AG09309 (cell line): ENCODE results near the gene COL28A1.

Source experiments
- DNase-seq: peaks from one replicate; pipeline ENCODE4 v3.0.0-alpha.2; 2010; ENCODE audit warnings: low read depth
- H3K4me3 ChIP-seq: 2 replicates; pipeline ENCODE4 v1.5.1; 2011; ENCODE audit warnings: mild to moderate bottlenecking, low read depth, low read length, moderate library complexity; ENCODE audit not compliant: control insufficient read depth
- TF ChIP-seq, protein P1 (sequence below): IDR thresholded peaks from 2 replicates; pipeline ENCODE4 v1.5.1; 2011; ENCODE audit warnings: mild to moderate bottlenecking, low read depth, low read length, inconsistent platforms; ENCODE audit not compliant: insufficient read depth, control insufficient read depth; ENCODE audit errors: missing control alignments

The COL28A1 gene

GRCh38 chr7:7349156-7349555 lies 186.5 kb downstream of the COL28A1 start:
- H3K4me3 ChIP-seq: no peak overlapping the region
- DNase-seq: no peak
- TF ChIP-seq, protein P1, sequence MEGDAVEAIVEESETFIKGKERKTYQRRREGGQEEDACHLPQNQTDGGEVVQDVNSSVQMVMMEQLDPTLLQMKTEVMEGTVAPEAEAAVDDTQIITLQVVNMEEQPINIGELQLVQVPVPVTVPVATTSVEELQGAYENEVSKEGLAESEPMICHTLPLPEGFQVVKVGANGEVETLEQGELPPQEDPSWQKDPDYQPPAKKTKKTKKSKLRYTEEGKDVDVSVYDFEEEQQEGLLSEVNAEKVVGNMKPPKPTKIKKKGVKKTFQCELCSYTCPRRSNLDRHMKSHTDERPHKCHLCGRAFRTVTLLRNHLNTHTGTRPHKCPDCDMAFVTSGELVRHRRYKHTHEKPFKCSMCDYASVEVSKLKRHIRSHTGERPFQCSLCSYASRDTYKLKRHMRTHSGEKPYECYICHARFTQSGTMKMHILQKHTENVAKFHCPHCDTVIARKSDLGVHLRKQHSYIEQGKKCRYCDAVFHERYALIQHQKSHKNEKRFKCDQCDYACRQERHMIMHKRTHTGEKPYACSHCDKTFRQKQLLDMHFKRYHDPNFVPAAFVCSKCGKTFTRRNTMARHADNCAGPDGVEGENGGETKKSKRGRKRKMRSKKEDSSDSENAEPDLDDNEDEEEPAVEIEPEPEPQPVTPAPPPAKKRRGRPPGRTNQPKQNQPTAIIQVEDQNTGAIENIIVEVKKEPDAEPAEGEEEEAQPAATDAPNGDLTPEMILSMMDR: no peak

- DNase-seq: no peak
- H3K4me3 ChIP-seq: no peak overlapping the region
- TF ChIP-seq, protein P1: no peak
Observed at GRCh38 chr7:7347045-7347444, 188.6 kb downstream of the COL28A1 start.

- no peak overlapping the region for H3K4me3 ChIP-seq
- TF ChIP-seq, protein P1: no peak
- DNase-seq: no peak
Observed at GRCh38 chr7:7344583-7344982, 191.1 kb downstream of the COL28A1 start.

- TF ChIP-seq, protein P1: no peak
- H3K4me3 ChIP-seq: no peak overlapping the region
- DNase-seq: no peak
Observed at GRCh38 chr7:7335909-7336308, 199.8 kb downstream of the COL28A1 start.

GRCh38 chr7:7335215-7335614 lies 200.5 kb downstream of the COL28A1 start:
- TF ChIP-seq, protein P1: no peak
- H3K4me3 ChIP-seq: no peak overlapping the region
- no peak for DNase-seq

GRCh38 chr7:7333610-7334009 lies 202.1 kb downstream of the COL28A1 start:
- TF ChIP-seq, protein P1: no peak
- H3K4me3 ChIP-seq: no peak overlapping the region
- no peak for DNase-seq

- no peak for DNase-seq
- no peak overlapping the region for H3K4me3 ChIP-seq
- TF ChIP-seq, protein P1: no peak
Observed at GRCh38 chr7:7331523-7331922, 204.2 kb downstream of the COL28A1 start.
